HG03064 (cell line): ENCODE results near the gene DGKA.
"Not testable (repeated sequence)": the region's sequence is repeated elsewhere in the genome, so short reads cannot be mapped to it uniquely, and the experiment has no call there.

ENCODE experiments used
- ATAC-seq: cut with Tn5 transposase; IDR thresholded peaks from one replicate; pipeline ENCODE4 v1.9.1; 2021; ENCODE audit warnings: low read depth; ENCODE audit not compliant: unreplicated experiment

DGKA gene

DNA sequence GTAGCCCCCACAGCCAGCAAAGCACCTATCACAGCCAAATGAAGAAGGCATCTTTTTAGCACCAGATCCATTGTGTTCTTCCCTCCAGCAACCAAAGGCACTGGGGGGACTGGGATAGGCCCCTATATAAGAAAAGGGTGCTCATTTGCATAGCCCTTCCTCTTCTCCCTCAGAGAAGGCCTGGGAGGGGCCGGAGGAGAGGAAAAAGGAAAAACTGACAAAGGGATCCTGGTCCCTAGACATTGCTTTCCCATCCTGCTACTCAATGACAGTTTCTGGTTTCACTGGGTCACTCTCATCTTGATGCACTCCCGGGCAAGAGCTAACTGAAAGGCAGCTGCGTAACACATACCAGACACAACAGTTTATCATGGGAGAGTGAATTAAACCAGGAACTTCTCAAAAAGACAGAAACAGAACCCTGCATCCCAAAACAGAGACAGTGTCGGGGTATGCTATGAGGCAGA, 35.0 kb downstream of the DGKA start, which contains the start of gene PMEL:
Gene PMEL (minus strand): TSS at position 102 of the 467 bp plus-strand sequence. CDS start 31 bp downstream, at position 71.
- no peak for ATAC-seq

- peak; percentile 90 for ATAC-seq
Observed at GRCh38 chr12:55966408-55967281, 35.7 kb downstream of the DGKA start, which contains the start of gene CDK2. Gene CDK2 (plus strand): TSS chr12:55966830. CDS start chr12:55967009, 179 bp downstream.

- no peak for ATAC-seq
Observed at GRCh38 chr12:55969356-55969755, 38.4 kb downstream of the DGKA start.

GRCh38 chr12:55970775-55971174, 39.8 kb downstream of the DGKA start:
- no peak for ATAC-seq

DNA sequence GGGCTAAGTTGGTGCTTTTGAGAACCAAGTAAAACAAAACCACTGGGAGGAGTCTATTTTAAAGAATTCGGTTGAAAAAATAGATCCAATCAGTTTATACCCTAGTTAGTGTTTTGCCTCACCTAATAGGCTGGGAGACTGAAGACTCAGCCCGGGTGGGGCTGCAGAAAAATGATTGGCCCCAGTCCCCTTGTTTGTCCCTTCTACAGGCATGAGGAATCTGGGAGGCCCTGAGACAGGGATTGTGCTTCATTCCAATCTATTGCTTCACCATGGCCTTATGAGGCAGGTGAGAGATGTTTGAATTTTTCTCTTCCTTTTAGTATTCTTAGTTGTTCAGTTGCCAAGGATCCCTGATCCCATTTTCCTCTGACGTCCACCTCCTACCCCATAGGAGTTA, 41.1 kb downstream of the DGKA start:
- ATAC-seq = no peak

DNA sequence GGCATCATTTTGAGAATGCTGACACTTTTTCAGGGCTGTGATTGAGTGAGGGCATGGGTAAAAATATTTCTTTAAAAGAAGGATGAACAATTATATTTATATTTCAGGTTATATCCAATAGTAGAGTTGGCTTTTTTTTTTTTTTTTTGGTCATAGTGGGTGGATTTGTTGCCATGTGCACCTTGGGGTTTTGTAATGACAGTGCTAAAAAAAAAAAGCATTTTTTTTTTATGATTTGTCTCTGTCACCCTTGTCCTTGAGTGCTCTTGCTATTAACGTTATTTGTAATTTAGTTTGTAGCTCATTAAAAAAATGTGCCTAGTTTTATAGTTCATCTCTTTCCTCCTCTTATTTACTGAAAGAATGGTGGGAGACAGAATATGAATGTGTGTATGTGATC, 41.5 kb downstream of the DGKA start:
- ATAC-seq = no peak

GRCh38 chr12:55972911-55973598, 42.1 kb downstream of the DGKA start:
- ATAC-seq = no peak

- ATAC-seq = peak; percentile 96
Observed at GRCh38 chr12:55973599-55974307, 42.8 kb downstream of the DGKA start, which contains the start of gene RAB5B. Gene RAB5B (plus strand): TSS chr12:55974078. CDS start chr12:55986961, 12,883 bp downstream.

- peak; percentile 11 for ATAC-seq
Observed at GRCh38 chr12:55974308-55974730, 43.4 kb downstream of the DGKA start.

- no peak for ATAC-seq
Observed at GRCh38 chr12:55978393-55978792, 47.4 kb downstream of the DGKA start.

GRCh38 chr12:55979069-55979468, 48.1 kb downstream of the DGKA start:
- ATAC-seq = no peak

DNA sequence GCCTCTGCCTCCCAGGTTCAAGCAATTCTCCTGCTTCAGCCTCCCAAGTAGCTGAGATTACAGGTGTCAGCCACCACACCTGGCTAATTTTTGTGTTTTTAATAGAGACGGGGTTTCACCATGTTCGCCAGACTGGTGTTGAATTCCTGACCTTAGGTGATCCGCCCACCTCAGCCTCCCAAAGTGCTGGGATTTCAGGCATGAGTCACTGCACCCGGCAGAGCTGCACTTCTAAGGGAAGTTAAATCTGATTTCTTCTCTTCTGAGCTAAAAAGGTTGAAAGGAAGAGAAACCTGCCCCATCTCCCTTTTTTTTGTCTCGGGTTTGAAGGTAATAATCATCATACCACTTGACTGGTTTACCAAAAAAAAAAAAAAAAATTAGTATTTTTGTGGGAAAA, 50.9 kb downstream of the DGKA start:
- ATAC-seq = not testable (repeated sequence)

- peak; percentile 93 for ATAC-seq
Observed at GRCh38 chr12:55982319-55982936, 51.5 kb downstream of the DGKA start.

DNA sequence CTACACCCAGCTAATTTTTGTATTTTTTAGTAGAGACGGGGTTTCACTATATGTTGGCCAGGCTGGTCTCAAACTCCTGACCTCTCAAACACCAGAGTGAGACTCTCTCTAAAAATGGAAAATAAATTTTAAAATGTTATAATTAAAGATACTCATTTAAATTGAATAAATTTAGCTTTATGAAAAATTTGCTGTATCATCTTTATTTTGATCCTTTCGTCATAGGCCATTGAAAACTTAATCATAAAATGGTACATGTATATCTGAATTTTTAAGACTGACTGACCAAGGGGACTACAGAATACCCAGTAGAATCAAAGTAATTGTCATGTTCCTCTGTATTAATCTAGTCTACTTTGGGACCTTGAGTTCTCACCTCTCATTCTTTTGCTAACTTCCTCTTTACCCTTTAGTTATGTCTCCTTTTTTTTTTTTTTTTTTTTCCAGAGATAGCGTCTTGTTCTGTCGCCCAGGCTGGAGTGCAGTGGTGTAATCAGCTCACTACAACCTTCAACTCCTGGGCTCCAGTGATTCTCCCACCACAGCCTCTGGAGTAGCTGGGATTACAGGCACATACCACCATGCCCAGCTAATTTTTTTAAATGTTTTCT, 52.4 kb downstream of the DGKA start:
- no peak for ATAC-seq

GRCh38 chr12:55984861-55985260, 53.9 kb downstream of the DGKA start:
- no peak for ATAC-seq

DNA sequence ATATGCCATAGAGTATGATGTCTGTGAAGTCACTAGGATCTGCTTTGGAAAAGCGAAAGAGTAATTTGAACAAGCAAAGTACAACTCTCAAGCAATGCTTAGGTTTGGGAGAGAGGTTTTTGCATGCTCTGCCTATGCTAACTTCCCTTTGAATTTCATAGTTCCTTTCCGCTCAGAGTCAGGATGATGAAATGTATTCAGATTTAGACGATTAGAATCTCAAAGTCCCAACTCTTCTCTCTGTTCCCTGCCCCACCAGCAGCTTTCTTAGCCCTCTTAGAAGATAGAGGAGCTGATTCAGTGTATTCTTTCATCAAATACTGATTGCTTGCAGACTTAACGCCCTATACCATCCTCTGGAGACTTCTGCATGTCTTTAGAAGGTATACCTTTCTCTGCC, 54.4 kb downstream of the DGKA start:
- ATAC-seq = no peak

- not testable (repeated sequence) for ATAC-seq
Observed at GRCh38 chr12:55985976-55986375, 55.0 kb downstream of the DGKA start.

DNA sequence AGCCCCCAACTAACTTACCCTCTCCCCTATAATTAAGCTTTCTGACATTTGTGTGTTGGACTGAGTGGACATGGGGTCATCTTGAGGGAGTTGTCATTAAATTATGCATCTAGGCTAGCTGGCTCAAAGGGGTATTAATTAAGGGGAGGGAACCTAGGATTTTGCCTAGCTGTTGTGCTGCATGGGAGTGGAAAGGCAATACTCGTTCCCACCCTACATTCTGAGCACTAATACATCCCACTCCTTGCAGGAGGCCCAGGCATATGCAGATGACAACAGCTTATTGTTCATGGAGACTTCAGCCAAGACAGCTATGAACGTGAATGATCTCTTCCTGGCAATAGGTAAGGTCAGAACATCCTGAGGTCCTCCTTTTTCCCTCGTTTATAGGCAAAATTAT, 60.1 kb downstream of the DGKA start:
- no peak for ATAC-seq

- ATAC-seq = no peak
Observed at GRCh38 chr12:55993230-55993853, 62.4 kb downstream of the DGKA start.
